ENCODE results near the gene SUMO2.
"Not testable (repeated sequence)": the region's sequence is repeated elsewhere in the genome, so short reads cannot be mapped to it uniquely, and the experiment has no call there.

Gene SUMO2

GRCh38 chr17:75182569-75183436 is at the start of gene SUMO2:
SUMO2 (minus strand) TSS chr17:75182959; CDS start chr17:75182834, 125 bp downstream.
- DNase-seq (ENCODE audit: low spot score), result peak; percentile 99

GRCh38 chr17:75231741-75232464 is 49.1 kb upstream of the SUMO2 start:
- DNase-seq (ENCODE audit: low spot score), result no peak

DNA sequence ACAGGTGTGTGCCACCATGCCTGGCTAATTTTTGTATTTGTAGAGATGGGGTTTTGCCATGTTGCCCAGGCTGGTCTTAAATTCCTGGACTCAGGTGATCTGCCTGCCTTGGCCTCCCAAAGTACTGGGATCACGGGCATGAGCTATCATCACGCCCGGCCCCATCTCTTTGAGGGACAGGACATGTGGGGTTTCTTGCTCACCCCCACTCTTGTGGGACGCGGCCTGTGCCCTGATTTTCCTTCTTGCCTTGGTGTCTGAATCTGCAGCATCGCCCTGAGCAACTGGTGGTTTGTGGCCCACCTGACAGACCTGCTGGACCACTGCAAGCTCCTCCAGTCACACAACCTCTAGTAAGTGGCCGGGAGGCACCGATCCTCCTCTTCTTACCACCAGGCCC is 48.3 kb upstream of the SUMO2 start:
- no peak for DNase-seq (ENCODE audit: low spot score)

- no peak for DNase-seq (ENCODE audit: low spot score)
Measured at GRCh38 chr17:75228847-75229246, 46.1 kb upstream of the SUMO2 start.

DNA sequence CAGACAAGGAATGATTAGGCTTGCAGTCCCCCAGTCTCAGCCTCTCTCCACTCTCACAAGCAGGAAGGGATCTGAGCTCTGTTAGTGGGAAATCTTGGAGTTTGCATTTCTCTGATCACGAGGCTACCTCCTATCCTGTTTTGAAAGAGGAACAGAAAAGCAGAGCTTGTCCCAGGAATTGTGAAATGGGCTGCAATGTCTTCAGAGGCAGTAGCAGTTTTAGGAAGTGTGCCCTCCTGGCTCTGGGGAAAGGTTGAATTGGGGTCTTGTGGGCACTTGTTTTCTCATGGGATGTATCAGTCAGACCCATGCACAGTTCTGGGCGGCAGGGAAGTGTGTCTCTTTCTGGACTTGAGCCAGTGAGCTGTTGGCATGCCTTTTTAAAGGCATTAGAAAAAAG is 45.5 kb upstream of the SUMO2 start:
- DNase-seq (ENCODE audit: low spot score), result no peak

GRCh38 chr17:75227729-75228128 is 45.0 kb upstream of the SUMO2 start:
- no peak for DNase-seq (ENCODE audit: low spot score)

- DNase-seq (ENCODE audit: low spot score), result no peak
Measured at GRCh38 chr17:75225016-75225415, 42.3 kb upstream of the SUMO2 start.

- DNase-seq (ENCODE audit: low spot score), result no peak
Measured at GRCh38 chr17:75219815-75220214, 37.1 kb upstream of the SUMO2 start.

DNA sequence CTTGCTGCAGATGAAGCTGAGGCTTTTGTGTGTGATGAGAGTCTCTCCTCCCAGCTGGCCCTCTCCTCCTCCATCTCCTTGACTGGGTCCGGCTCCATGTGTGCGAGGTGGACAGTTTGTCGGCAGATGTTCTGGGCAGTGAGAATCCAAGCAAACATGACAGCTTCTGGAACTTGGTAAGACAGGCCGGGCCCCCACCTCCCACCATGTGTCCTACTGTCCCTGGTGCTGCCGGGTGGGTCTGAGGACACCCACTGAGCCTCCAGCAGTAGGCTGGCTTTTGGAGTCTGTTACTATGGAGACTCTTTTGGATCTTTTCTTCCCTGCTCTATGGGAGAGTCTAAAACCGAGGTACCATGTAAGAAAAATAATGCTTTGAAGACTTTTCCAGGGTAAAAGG is 35.4 kb upstream of the SUMO2 start:
- DNase-seq (ENCODE audit: low spot score), result no peak

DNA sequence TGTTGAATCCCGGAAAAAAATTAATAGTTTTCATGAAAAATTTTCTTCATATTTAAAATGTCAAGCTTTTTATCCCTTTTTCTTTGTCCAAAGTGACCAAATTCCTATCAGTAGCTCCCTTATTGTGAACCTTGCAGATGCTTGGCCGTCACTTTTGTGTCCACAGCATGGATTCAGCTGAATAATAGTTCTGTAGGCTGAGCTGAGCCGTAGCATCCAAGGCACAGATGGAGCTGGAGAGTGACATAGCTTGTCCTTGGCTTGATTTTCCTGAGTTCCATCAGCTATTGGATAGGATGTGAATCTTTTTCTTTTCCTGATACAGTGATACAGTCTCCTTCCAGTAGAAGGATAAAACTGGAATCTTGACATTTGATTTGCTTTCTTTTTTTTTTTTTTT is 26.3 kb upstream of the SUMO2 start:
- no peak for DNase-seq (ENCODE audit: low spot score)

GRCh38 chr17:75208161-75208560 is 25.4 kb upstream of the SUMO2 start:
- DNase-seq (ENCODE audit: low spot score), result no peak

DNA sequence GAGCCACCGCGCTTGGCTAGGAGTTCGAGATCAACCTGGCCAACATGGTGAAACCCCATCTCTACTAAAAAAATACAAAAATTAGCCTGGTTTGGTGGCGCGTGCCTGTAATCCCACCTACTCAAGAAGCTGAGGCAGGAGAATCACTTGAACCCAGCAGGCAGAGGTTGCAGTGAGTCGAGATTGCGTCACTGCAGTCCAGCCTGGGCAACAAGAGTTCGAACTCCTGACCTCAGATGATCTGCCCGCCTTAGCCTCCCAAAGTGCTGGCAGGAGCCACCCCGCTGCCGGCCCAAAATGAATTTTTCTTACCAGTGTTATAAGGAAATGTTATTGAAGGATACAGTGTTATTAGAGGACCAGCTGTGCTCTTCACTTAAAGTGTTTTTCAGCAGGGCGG is 25.0 kb upstream of the SUMO2 start:
- no peak for DNase-seq (ENCODE audit: low spot score)

DNA sequence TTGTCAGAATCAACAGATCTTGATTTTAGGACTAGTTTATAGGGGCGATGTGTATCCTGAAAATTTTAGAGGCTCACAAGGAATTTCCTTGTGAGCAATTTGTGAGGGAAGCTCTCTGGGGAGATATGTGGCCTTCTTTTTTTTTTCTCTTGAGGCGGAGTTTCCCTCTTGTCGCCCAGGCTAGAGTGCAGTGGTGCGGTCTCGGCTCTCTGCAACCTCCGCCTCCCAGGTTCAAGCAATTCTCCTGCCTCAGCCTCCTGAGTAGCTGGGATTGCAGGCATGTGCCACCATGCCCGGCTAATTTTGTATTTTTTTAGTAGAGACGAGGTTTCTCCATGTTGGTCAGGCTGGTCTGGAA is 24.3 kb upstream of the SUMO2 start:
- DNase-seq (ENCODE audit: low spot score), result not testable (repeated sequence)

DNA sequence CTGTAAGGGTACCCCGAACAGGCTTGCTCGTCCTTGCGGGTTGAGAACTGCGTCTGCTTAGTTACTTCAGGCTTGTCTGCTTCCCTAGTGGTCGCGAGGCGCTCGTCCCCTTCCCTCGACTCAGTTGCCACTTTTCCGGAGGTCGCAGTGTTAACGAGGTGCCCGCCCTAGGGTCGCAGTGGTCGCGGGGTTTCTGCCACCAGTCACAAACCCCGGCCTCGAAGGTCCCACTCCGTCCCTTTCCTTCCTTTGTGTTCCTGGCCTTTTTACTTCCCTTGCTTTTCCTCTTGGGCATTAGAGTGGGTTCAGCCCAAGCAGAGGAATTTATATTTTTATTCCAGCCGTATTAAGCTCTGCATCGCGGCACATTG is 23.0 kb upstream of the SUMO2 start:
- DNase-seq (ENCODE audit: low spot score), result no peak

DNA sequence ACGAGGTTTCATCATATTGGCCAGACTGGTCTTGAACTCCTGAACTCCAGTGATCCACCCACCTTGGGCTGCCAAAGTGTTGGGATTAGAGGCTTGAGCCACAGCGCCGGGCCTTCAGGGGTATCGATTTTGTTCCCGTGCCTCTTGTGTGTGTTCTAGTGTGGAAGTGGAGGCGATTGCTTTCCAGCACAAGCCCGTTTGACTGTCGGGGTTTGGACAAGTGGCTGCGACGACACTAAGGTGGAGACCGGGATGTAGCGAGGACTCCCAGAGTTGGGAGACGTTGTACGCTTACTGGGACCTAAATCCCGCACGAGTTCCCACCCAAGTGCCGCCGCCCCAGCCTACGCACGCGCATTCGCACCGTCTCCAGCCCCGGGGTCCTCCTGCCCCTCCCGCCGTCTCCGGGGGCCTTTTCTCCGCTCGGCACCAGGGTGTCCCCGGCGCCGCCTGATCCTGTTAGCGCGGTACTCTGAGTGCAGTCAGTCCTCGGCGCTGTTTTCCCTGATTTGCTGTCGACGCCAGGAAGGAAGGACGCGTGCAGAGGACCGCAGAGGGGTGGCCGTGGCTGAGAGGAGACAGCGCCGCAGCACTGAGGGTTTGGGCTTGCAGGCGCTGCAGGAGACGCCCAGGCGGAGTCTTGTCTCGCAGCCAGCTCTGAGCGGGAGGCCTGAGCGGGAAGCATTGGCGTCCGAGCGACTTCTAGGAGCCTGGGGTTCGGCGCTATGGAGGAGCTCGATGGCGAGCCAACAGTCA is 22.5 kb upstream of the SUMO2 start, which contains the start of gene NUP85:
Gene NUP85, plus strand, starts transcription at position 643 of the 756 bp plus-strand sequence. Its CDS starts 83 bp downstream, at position 726.
- peak; percentile 99 for DNase-seq (ENCODE audit: low spot score)

DNA sequence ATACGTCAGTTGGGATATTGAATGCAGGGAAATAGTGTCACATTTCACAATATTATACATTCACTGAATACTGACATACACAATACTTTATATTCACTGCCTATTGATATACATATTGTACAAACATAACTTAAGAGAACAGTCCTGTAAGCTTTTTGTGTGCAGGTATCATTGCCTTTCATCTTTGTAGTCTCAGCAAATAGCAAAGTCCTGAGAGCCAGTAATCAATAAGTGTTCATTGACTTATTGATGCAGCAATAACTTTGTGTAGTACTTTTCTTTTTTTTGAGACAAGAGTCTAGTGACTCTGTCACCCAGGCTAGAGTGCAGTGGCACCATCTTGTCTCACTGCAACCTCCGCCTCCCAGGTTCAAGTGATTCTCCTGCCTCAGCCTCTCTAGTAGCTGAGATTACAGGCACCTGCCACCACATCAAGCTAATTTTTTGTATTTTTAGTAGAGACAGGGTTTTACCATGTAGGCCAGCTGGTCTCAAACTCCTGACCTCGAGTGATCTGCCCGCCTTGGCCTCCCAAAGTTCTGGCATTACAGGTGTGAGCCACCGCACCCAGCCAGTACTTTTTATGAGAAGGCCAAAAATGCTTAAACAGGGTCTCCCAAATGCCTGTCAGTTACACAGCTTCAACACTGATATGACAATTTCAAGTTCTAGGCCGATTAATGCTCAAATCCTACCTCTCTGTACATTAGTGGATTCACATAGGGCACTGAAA is 17.3 kb upstream of the SUMO2 start:
- no peak for DNase-seq (ENCODE audit: low spot score)

DNA sequence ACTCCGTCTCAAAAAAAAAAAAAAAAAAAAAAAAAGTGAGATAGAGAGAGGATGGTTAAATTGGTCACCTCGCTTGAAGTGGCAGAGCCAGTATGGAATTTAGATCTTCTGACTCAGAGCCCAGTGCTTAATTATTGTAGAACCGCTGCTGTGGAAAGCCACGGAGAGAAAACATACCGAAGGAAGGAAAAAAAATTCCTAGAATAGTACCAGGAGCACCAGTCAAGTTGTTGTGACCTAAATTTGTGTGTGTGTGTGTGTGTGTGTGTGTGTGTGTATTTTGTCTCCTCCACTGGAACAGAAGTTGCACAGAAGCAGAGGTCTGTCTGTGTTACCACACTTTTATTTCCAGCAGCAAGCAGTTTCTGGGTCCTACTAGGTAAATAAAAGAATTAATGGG is 12.1 kb upstream of the SUMO2 start:
- DNase-seq (ENCODE audit: low spot score), result no peak

GRCh38 chr17:75191584-75191983 is 8.8 kb upstream of the SUMO2 start:
- DNase-seq (ENCODE audit: low spot score), result no peak

DNA sequence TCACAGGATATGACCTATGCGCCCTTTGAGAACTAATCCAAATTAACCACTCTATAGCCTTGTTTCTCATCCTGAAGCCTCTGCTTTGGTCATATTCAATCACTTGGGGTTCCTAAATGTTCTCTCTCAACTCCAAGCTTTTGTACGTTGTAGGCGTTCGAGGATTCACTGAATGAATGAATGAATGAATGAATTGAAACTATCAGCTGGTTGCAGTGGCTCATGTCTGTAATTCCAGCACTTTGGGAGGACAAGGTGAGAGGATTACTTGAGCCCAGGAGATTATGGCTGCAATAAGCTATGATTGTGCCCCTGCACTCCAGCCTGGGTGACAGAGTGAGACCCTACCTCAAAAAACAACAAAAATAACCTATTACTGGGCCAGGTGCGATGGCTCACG is 5.9 kb upstream of the SUMO2 start:
- no peak for DNase-seq (ENCODE audit: low spot score)

DNA sequence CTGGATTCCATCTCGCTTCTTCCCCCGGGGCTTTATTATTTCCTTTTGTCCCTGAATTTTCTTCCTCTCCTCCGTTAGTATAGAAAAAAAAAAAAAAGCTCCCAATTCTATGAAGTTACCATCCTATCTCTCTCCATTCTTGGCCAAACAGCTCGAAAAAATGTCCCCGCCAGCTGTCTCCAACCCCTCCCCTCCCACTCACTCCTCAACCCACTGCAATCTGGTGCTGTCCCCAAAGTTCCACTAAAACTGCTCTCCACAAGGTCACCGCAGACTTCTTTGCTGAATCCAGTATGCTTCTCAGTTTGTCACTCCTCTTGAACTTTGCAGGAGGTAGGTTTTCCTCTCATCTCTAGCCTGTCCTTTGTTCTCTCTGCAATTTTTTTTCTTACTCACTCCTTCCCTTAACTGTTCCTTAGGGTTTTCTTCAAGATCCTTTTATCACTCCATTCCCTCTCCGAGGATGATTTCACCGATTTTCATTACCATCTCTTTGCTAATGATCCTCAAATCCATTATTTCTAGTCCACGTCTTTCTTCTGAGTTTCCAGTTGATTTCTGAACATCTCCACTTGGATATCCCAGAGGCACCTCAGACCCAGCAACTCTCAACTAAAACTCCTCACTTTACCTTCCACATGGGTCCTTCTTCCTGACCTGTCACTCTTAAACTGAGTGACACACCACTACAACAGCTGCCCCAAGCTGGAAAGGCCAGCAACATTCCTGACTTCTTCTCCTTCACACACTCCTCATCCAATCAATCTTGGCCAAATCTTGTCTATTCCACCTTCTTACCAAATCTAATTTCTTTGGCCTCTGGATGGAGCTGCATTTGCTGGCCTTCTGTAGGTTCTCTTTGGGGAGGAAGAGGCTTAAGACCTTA is 1.5 kb upstream of the SUMO2 start:
- no peak for DNase-seq (ENCODE audit: low spot score)

- no peak for DNase-seq (ENCODE audit: low spot score)
Measured at GRCh38 chr17:75182319-75182568, 515 bp downstream of the SUMO2 start.
